Hepatocyte (in vitro differentiated cells): ENCODE data around the gene POLR2I.
"Not testable (repeated sequence)": the region's sequence is repeated elsewhere in the genome, so short reads cannot be mapped to it uniquely, and the experiment has no call there.

Source experiments
- EZH2 ChIP-seq: fragments of 200-600 bp; sonication (generic); IDR thresholded peaks from 2 replicates; pipeline ENCODE4 v1.6.1; 2016; ENCODE audit warnings: antibody characterized with exemption, mild to moderate bottlenecking, borderline replicate concordance
- TF ChIP-seq, protein P1 (sequence below): fragments of 200-600 bp; sonication (generic); IDR thresholded peaks from 2 replicates; pipeline ENCODE4 v1.5.1; 2016; ENCODE audit warnings: antibody characterized with exemption, mild to moderate bottlenecking; ENCODE audit not compliant: poor library complexity

DNA sequence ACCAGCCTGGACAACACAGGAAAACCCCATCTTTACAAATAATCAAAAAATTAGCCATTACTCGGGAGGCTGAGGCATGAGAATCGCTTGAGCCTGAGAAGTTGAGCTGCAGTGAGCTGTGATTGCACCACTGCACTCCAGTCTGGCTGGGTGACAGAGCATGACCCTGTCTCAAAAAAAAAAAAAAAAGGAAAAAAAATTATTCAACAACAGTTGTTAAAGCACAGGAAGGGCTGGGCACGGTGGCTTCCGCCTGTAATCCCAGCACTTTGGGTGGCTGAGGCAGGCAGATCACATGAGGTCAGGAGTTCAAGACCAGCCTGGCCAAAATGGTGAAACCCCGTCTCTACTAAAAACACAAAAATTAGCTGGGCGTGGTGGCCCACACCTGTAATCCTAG lies 16.5 kb upstream of the POLR2I start:
- TF ChIP-seq EZH2, result not testable (repeated sequence)
- TF ChIP-seq, protein P1, sequence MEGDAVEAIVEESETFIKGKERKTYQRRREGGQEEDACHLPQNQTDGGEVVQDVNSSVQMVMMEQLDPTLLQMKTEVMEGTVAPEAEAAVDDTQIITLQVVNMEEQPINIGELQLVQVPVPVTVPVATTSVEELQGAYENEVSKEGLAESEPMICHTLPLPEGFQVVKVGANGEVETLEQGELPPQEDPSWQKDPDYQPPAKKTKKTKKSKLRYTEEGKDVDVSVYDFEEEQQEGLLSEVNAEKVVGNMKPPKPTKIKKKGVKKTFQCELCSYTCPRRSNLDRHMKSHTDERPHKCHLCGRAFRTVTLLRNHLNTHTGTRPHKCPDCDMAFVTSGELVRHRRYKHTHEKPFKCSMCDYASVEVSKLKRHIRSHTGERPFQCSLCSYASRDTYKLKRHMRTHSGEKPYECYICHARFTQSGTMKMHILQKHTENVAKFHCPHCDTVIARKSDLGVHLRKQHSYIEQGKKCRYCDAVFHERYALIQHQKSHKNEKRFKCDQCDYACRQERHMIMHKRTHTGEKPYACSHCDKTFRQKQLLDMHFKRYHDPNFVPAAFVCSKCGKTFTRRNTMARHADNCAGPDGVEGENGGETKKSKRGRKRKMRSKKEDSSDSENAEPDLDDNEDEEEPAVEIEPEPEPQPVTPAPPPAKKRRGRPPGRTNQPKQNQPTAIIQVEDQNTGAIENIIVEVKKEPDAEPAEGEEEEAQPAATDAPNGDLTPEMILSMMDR, result not testable (repeated sequence)
